Spleen (tissue), 11 donors: Measurements from ENCODE around the gene ATP10A. TPM values are rescaled to one million over a fixed set of nuclear protein-coding genes. Genes with fewer than 3 reads are reported as not detected.

ENCODE experiments used
- DNase-seq: peaks from one replicate; pipeline ENCODE4 v3.0.0-alpha.2; 2020
- H3K27ac ChIP-seq, 8 donors: fragments of 200-600 bp; sonication (generic) in 7 of 8; 1 replicate in 4 of 8; 2 replicates in 4 of 8; pipeline versions ENCODE4 v1.5.0 to v1.8.0; 2016 to 2021; ENCODE audit warnings: inconsistent platforms in 4 of 8, mild to moderate bottlenecking in 4 of 8, moderate library complexity in 1 of 8
- H3K27me3 ChIP-seq, 7 donors: fragments of 200-600 bp; sonication (generic) in 6 of 7; replicated peaks in 1 of 7; 1 replicate in 4 of 7; 2 replicates in 3 of 7; pipeline versions ENCODE4 v1.5.0 to v1.8.0; 2016 to 2021; ENCODE audit warnings: inconsistent platforms in 3 of 7, mild to moderate bottlenecking in 1 of 7
- H3K36me3 ChIP-seq, 6 donors: fragments of 200-600 bp; sonication (generic) in 5 of 6; 1 replicate in 4 of 6; 2 replicates in 2 of 6; pipeline versions ENCODE4 v1.5.0 to v1.8.0; 2016 to 2021; ENCODE audit warnings: inconsistent platforms in 2 of 6
- H3K4me1 ChIP-seq, 6 donors: fragments of 200-600 bp; sonication (generic) in 5 of 6; 1 replicate in 3 of 6; 2 replicates in 3 of 6; pipeline versions ENCODE4 v1.5.0 to v1.8.0; 2016 to 2021; ENCODE audit warnings: inconsistent platforms in 3 of 6
- H3K4me3 ChIP-seq, 8 donors: fragments of 200-600 bp; sonication (generic) in 7 of 8; 1 replicate in 4 of 8; 2 replicates in 4 of 8; pipeline versions ENCODE4 v1.5.0 to v1.8.0; 2016 to 2021; ENCODE audit warnings: inconsistent platforms in 4 of 8, mild to moderate bottlenecking in 4 of 8, moderate library complexity in 2 of 8
- H3K9me3 ChIP-seq, 8 donors: fragments of 200-600 bp; sonication (generic) in 7 of 8; 1 replicate in 4 of 8; 2 replicates in 4 of 8; pipeline versions ENCODE4 v1.5.0 to v1.8.0; 2016 to 2021; ENCODE audit warnings: inconsistent platforms in 4 of 8
- POLR2A ChIP-seq, 3 donors: fragments of 450-650 bp; IDR thresholded peaks; one replicate each; pipeline ENCODE4 v1.5.1; 2017; ENCODE audit warnings: antibody characterized with exemption in 3 of 3, mild to moderate bottlenecking in 1 of 3
- POLR2AphosphoS5 ChIP-seq, 3 donors: sonication (generic); formaldehyde crosslinking; IDR thresholded peaks; one replicate each; pipeline ENCODE4 v1.5.1; 2017; ENCODE audit warnings: antibody characterized with exemption in 3 of 3
- WGBS, 5 donors: extraction: QIAGEN DNeasy Blood & Tissue Kit in 3 of 5; methylation state at CpG; one replicate each; pipeline versions ENCODE4 v1.1.5 to v1.1.7; 2013 to 2018; 5-methylcytosine and 5-hydroxymethylcytosine counted together
- intact Hi-C: fragments of 100-400 bp; cut with DNase I; formaldehyde crosslinking; loops from one replicate; pipeline ENCODE4 v1.15.0; 2023; ENCODE audit warnings: low total_unique reads
- polyA plus RNA-seq, 3 donors: library from polyadenylated mRNA; stranded (reverse); fragments of 200-250 nt; gene quantifications; one replicate each; pipeline ENCODE4 v1.2.1, GENCODE V29; 2013
- total RNA-seq, 7 donors: library from RNA; depleted of rRNA in 3 of 7; stranded (reverse); fragments of >200 nt in 3 of 7; fragmentation: NEBNext Ultra II Directional in 4 of 7; extraction: Animal tissue kit (Norgen Biotek cat#: 25700) in 4 of 7; gene quantifications; one replicate each; pipeline versions ENCODE4 v1.1.0 to v1.2.1, GENCODE V29; 2016 to 2021
- TF ChIP-seq, protein P1 (sequence below), 11 experiments: fragments of 200-600 bp in 7 of 11; fragments of 450-650 bp in 4 of 11; sonication (generic) in 4 of 11; IDR thresholded peaks in 8 of 11; conservative IDR thresholded peaks in 3 of 11; 1 replicate in 7 of 11; 2 replicates in 4 of 11; pipeline versions ENCODE4 v1.4.0 to v1.8.0; 2016 to 2021; ENCODE audit warnings: antibody characterized with exemption in 11 of 11, inconsistent platforms in 4 of 11, mild to moderate bottlenecking in 1 of 11
- donor health status: healthy with polysubstance abuse.
- donor health status: DM: no; HTN: no; CAD: no; lungs with moderate emphysema.
- donor health status: DM: no; HTN: no; CAD: no.
- donor health status: Bipolar disorder and iron deficiency.
- donor health status: healthy.
- donor health status: DM: no; HTN: no; CAD: no.
- donor health status: DM: yes; HTN: yes; CAD: no.

ATP10A gene
- total and polyA plus RNA-seq, 10 donors: 0.54 to 8.6 (median 2.7) TPM

DNA sequence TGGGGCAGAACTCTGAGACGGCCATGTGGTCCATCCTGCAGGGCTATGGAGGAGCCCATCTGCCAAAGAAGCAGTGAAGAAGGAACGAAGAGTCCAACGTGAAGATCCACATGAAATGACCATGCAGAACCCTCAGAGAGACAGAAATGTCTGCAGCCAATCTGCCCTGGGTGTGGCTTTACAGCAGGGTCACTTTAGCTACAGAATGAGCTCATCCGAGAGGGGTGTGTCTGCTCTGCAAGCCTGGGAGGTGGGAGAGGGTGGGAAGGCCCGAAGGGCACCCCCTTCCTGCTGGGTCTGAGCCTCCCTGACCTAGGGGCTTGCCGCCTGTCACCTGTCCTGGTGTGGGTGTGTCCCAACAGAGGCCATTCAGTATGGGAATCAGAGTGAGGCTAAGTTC lies 176.3 kb downstream of the ATP10A start:
- Histone ChIP-seq H3K27ac (no peak overlapping the region), H3K27me3 (no peaks in the 10 kb centered on the region), H3K4me1 (peaks cover 0 to 31% (median 9%) of the 10 kb centered on the region in 6 donors), H3K36me3 (no peaks in the 10 kb centered on the region), H3K4me3 (no peak overlapping the region), H3K9me3 (peaks cover 0 to 11% (median 2%) of the 10 kb centered on the region in 8 donors)
- intact Hi-C loops: no loop called here
- DNase-seq: peak; percentile 47
- TF ChIP-seq POLR2A (IDR thresholded peaks at IDR 0.05): no peak
- no peak for TF ChIP-seq POLR2AphosphoS5 (IDR thresholded peaks at IDR 0.05)
- TF ChIP-seq, protein P1, sequence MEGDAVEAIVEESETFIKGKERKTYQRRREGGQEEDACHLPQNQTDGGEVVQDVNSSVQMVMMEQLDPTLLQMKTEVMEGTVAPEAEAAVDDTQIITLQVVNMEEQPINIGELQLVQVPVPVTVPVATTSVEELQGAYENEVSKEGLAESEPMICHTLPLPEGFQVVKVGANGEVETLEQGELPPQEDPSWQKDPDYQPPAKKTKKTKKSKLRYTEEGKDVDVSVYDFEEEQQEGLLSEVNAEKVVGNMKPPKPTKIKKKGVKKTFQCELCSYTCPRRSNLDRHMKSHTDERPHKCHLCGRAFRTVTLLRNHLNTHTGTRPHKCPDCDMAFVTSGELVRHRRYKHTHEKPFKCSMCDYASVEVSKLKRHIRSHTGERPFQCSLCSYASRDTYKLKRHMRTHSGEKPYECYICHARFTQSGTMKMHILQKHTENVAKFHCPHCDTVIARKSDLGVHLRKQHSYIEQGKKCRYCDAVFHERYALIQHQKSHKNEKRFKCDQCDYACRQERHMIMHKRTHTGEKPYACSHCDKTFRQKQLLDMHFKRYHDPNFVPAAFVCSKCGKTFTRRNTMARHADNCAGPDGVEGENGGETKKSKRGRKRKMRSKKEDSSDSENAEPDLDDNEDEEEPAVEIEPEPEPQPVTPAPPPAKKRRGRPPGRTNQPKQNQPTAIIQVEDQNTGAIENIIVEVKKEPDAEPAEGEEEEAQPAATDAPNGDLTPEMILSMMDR (IDR thresholded peaks at IDR 0.05 in 8 of 11, conservative IDR thresholded peaks at IDR 0.05 in 3 of 11): no peak
- 77 to 80% methylated on average over 6 of the region's 6 CpGs; no CpG with 5 or more reads in 3 of the 5 donors for whole genome bisulfite sequencing, 5 donors

DNA sequence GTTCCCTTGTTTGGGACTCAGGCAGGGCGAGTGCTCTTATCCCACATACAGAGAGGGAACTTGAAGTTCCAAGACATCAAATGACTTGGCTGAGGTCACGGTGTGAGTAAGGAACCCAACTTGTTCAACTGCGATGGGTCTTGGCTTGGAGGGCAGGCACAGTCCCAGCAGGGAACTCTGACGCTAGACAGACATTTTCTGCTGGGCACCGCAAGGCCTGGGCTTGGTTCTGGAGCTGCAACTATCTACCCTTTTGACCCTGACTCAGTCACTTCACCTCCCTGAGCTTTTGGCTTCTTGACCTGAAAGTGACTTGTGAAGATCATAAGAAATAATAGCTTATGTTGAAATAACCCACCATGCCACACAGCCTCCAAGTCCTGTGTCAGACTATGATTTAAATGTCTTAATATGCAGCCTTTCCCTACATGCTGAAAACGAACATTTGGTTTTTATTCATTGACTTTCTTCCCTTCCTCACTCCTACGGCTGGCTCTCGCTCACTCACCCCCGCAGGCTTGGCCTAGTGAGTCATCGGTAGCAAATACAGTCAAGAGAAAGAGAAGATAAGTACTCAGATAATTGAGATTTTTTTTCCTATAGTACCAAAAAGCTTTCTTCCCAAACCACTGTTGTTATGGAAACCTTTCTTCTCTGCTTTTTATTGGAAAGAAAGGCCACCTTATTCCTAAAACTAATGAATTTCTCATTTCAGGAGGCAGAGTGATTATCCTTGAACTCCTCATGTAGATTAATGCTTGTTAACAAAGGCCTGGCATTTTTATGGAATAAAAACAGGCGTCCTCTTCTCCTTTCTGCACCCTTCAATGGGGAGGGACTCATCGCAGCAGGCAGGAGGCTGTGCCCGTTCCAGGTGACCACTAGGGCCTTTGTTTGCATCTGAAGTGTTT lies 178.4 kb downstream of the ATP10A start:
- TF ChIP-seq POLR2A (IDR thresholded peaks at IDR 0.05) (no peak), POLR2AphosphoS5 (IDR thresholded peaks at IDR 0.05) (peak in 2 of 3 donors; percentile 14 to 45)
- H3K9me3 ChIP-seq: peaks cover 0 to 11% (median 2%) of the 10 kb centered on the region in 8 donors
- peak overlapping the region in 5 of 8 donors; percentile 39 to 61 (median 48) for H3K27ac ChIP-seq
- no peak for DNase-seq
- peaks cover 0 to 2% (median 0%) of the 10 kb centered on the region in 6 donors for H3K36me3 ChIP-seq
- WGBS, 5 donors: 76 to 87% (median 83%) methylated on average over 13 of the region's 13 CpGs
- intact Hi-C loops: no loop called here
- no peak overlapping the region for H3K4me3 ChIP-seq
- H3K27me3 ChIP-seq: no peaks in the 10 kb centered on the region
- H3K4me1 ChIP-seq: peaks cover 0 to 31% (median 9%) of the 10 kb centered on the region in 6 donors

DNA sequence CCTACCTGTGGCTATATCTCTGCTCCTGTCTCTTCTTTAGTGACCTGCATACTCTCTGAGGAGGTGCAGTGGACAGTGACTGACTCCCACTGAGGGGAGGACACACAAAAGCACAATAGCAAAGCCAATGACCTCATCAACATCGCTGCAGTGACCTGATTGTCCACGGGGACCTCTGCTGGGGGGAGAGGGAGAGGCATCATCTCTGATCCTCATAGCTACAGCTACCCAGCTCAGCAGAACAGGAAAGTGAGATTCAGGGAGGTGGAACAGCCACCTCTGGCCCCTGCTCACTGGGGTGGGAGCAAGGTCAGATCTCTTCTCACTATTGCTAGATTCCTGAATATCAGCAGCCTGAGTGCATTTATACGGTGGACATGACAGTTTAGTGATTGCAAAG lies 179.2 kb downstream of the ATP10A start:
- intact Hi-C loops: no loop called here
- WGBS, 5 donors: 75 to 85% (median 78%) methylated on average over 3 of the region's 3 CpGs
- no peak for DNase-seq
- Histone ChIP-seq H3K4me1 (peaks cover 0 to 31% (median 9%) of the 10 kb centered on the region in 6 donors), H3K27me3 (no peaks in the 10 kb centered on the region), H3K9me3 (peaks cover 0 to 11% (median 2%) of the 10 kb centered on the region in 8 donors), H3K27ac (peak overlapping the region in 6 of 8 donors; percentile 7 to 61 (median 47)), H3K36me3 (peaks cover 0 to 7% (median 0%) of the 10 kb centered on the region in 6 donors), H3K4me3 (no peak overlapping the region)
- TF ChIP-seq, protein P1 (IDR thresholded peaks at IDR 0.05 in 8 of 11, conservative IDR thresholded peaks at IDR 0.05 in 3 of 11): no peak
- TF ChIP-seq POLR2A (IDR thresholded peaks at IDR 0.05) (no peak), POLR2AphosphoS5 (IDR thresholded peaks at IDR 0.05) (no peak)

DNA sequence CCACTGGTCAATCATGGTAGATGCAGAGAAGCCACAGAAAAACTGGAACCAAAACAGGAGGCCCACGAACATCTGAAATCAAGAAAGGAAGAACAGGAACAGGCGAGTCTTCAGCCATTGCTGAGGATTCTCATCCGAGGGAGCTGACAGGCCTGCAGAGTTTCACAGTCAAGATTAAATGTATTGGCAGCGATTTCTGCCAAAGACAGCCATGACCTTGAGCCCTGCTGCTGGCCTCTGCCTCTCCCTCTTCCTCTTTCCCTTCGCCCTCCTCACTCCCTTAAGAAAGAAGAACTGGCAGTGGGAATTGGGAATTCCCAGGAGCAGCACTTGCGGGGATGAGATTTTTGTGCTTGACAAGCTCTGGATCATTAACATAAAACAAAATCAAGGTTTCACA lies 179.7 kb downstream of the ATP10A start:
- H3K4me3 ChIP-seq: no peak overlapping the region
- H3K9me3 ChIP-seq: peaks cover 0 to 11% (median 2%) of the 10 kb centered on the region in 8 donors
- intact Hi-C loops: no loop called here
- no peak for DNase-seq
- H3K27ac ChIP-seq: peak overlapping the region in 6 of 8 donors; percentile 7 to 61 (median 47)
- 54 to 74% (median 70%) methylated on average over 6 of the region's 6 CpGs for WGBS, 5 donors
- peaks cover 0 to 31% (median 9%) of the 10 kb centered on the region in 6 donors for H3K4me1 ChIP-seq
- H3K36me3 ChIP-seq: peaks cover 0 to 7% (median 0%) of the 10 kb centered on the region in 6 donors
- TF ChIP-seq POLR2AphosphoS5 (IDR thresholded peaks at IDR 0.05): peak in 1 of 3 donors; percentile 50
- TF ChIP-seq, protein P1 (IDR thresholded peaks at IDR 0.05 in 8 of 11, conservative IDR thresholded peaks at IDR 0.05 in 3 of 11): no peak
- H3K27me3 ChIP-seq: no peaks in the 10 kb centered on the region
